Ishikawa (cell line): ENCODE results near the gene AASDHPPT.

Experiments
- CEBPB ChIP-seq: IDR thresholded peaks from 2 replicates; pipeline ENCODE4 v1.6.1; 2012
- CREB1 ChIP-seq: IDR thresholded peaks from 2 replicates; pipeline ENCODE4 v1.6.1; 2012; ENCODE audit warnings: low read depth
- EGR1 ChIP-seq: IDR thresholded peaks from 2 replicates; pipeline ENCODE4 v1.6.1; 2012
- EP300 ChIP-seq: IDR thresholded peaks from 2 replicates; pipeline ENCODE4 v1.6.1; 2012; ENCODE audit warnings: borderline replicate concordance
- FOXM1 ChIP-seq: IDR thresholded peaks from 2 replicates; pipeline ENCODE4 v1.6.1; 2012; ENCODE audit warnings: low read depth, borderline replicate concordance
- MAX ChIP-seq: IDR thresholded peaks from 2 replicates; pipeline ENCODE4 v1.6.1; 2012
- NFIC ChIP-seq: IDR thresholded peaks from 2 replicates; pipeline ENCODE4 v1.6.1; 2012
- RAD21 ChIP-seq: IDR thresholded peaks from 2 replicates; pipeline ENCODE4 v1.6.1; 2012; ENCODE audit warnings: low read depth
- TAF1 ChIP-seq: IDR thresholded peaks from 2 replicates; pipeline ENCODE4 v1.6.1; 2012; ENCODE audit warnings: low read depth, mild to moderate bottlenecking
- TCF12 ChIP-seq: IDR thresholded peaks from 2 replicates; pipeline ENCODE4 v1.6.1; 2012; ENCODE audit warnings: low read depth
- TEAD4 ChIP-seq: IDR thresholded peaks from 2 replicates; pipeline ENCODE4 v1.6.1; 2012
- YY1 ChIP-seq: IDR thresholded peaks from 2 replicates; pipeline ENCODE4 v1.6.1; 2012; ENCODE audit warnings: low read depth
- ZBTB7A ChIP-seq: IDR thresholded peaks from 2 replicates; pipeline ENCODE4 v1.6.1; 2012; ENCODE audit warnings: low read depth
- TF ChIP-seq, protein P1 (sequence below): IDR thresholded peaks from 2 replicates; pipeline ENCODE4 v1.6.1; 2012
- TF ChIP-seq, protein P2 (sequence below): IDR thresholded peaks from 2 replicates; pipeline ENCODE4 v1.6.1; 2012; ENCODE audit warnings: low read depth, mild to moderate bottlenecking

AASDHPPT gene

DNA sequence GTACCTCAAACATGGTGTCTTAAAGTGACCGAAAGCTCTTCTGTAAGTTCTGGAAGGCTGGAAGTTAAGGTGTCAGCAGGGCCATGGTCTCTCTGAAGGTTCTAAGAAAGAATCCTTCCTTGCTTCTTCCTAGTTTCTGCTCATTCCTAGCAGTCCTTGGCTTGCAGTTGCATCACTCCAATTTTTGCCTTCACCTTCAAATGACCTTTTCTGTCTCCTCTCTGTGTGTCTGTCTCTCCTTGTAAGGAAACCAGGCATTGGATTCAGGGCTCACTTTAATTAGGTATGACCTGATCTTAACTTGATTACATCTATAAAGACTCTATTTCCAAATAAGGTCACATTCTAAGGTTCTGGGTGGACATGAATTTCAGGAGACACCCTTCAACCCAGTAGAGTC, 8.7 kb downstream of the AASDHPPT start:
- no peak for TF ChIP-seq RAD21
- no peak for TF ChIP-seq NFIC
- TF ChIP-seq EP300, result no peak
- TF ChIP-seq YY1, result no peak
- TF ChIP-seq, protein P1, sequence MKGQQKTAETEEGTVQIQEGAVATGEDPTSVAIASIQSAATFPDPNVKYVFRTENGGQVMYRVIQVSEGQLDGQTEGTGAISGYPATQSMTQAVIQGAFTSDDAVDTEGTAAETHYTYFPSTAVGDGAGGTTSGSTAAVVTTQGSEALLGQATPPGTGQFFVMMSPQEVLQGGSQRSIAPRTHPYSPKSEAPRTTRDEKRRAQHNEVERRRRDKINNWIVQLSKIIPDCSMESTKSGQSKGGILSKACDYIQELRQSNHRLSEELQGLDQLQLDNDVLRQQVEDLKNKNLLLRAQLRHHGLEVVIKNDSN, result no peak
- no peak for TF ChIP-seq FOXM1
- TF ChIP-seq TCF12, result no peak
- TF ChIP-seq, protein P2, sequence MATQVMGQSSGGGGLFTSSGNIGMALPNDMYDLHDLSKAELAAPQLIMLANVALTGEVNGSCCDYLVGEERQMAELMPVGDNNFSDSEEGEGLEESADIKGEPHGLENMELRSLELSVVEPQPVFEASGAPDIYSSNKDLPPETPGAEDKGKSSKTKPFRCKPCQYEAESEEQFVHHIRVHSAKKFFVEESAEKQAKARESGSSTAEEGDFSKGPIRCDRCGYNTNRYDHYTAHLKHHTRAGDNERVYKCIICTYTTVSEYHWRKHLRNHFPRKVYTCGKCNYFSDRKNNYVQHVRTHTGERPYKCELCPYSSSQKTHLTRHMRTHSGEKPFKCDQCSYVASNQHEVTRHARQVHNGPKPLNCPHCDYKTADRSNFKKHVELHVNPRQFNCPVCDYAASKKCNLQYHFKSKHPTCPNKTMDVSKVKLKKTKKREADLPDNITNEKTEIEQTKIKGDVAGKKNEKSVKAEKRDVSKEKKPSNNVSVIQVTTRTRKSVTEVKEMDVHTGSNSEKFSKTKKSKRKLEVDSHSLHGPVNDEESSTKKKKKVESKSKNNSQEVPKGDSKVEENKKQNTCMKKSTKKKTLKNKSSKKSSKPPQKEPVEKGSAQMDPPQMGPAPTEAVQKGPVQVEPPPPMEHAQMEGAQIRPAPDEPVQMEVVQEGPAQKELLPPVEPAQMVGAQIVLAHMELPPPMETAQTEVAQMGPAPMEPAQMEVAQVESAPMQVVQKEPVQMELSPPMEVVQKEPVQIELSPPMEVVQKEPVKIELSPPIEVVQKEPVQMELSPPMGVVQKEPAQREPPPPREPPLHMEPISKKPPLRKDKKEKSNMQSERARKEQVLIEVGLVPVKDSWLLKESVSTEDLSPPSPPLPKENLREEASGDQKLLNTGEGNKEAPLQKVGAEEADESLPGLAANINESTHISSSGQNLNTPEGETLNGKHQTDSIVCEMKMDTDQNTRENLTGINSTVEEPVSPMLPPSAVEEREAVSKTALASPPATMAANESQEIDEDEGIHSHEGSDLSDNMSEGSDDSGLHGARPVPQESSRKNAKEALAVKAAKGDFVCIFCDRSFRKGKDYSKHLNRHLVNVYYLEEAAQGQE, result no peak
- TF ChIP-seq TAF1, result no peak
- no peak for TF ChIP-seq CEBPB
- no peak for TF ChIP-seq MAX
- no peak for TF ChIP-seq CREB1

GRCh38 chr11:106086850-106087249, 9.4 kb downstream of the AASDHPPT start:
- no peak for TF ChIP-seq NFIC
- TF ChIP-seq EP300, result no peak
- no peak for TF ChIP-seq EGR1
- TF ChIP-seq YY1, result no peak
- no peak for TF ChIP-seq TCF12
- no peak for TF ChIP-seq MAX
- TF ChIP-seq RAD21, result no peak
- TF ChIP-seq, protein P1, result no peak
- no peak for TF ChIP-seq TEAD4
- TF ChIP-seq TAF1, result no peak
- TF ChIP-seq, protein P2, result no peak
- TF ChIP-seq FOXM1, result no peak
- no peak for TF ChIP-seq CEBPB
- no peak for TF ChIP-seq ZBTB7A
- no peak for TF ChIP-seq CREB1

DNA sequence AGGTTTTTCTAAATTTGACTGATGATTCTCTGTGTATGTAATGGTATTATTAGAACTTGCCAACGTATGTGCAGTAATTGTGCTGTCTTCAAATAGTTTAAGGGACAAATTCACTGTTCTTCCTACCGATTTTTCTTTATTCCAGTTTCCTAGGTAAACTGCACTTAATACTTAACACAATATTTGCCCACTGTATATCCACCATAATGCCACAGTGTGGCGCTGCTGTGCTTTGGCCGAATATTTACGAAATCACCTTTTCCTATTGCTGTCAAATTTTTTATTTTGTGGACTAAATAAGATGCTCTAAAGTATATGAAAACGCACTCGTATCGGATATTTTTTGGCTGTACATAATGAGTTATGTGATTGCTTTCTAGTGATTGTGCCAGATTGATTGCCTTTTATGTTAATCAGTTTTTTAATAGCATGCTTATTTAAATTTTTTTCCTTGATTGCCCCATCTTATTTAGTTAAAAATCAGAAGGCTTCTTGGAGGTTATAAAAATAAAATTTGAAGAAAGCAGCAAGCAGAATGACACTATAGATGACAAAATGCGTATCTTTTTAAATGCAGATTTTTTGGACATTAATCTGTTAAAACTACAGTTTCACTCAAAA, 10.5 kb downstream of the AASDHPPT start:
- TF ChIP-seq CEBPB, result peak; percentile 47; the same call in 1 of the 2 replicates
- TF ChIP-seq TAF1, result no peak
- peak; percentile 61 for TF ChIP-seq RAD21

DNA sequence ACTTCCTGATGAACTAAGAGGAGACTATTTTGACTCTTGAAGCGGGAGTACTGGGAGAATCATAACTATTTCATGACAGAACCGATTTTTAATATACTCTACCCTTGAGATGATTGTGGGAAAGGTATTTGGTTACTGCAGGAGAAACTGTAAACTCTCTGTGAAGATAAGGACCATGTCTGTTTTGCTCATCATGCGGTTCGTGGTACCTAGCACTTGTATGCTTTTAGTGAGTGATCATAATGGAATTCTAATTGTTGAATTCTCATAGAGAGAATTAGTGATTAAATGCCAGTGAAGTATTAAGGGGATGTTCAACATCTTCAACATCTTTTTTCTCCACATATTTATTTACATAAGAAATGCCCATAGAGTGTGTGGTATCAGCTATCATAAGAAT, 11.4 kb downstream of the AASDHPPT start:
- TF ChIP-seq FOXM1 (no peak), EGR1 (no peak), CEBPB (no peak), CREB1 (no peak), NFIC (no peak), TEAD4 (no peak), MAX (no peak), TCF12 (no peak)
- TF ChIP-seq, protein P2, result no peak
